C4-2B (cell line): ENCODE measurements around the gene SNTG2.

Source experiments
- ZFX ChIP-seq: fragments of 450-650 bp; IDR thresholded peaks from 2 replicates; pipeline ENCODE4 v1.6.1; 2017
- TF ChIP-seq, protein P1 (sequence below): fragments of 450-650 bp; conservative IDR thresholded peaks from 2 replicates; pipeline ENCODE4 v1.5.1; 2017; ENCODE audit warnings: mild to moderate bottlenecking

DNA sequence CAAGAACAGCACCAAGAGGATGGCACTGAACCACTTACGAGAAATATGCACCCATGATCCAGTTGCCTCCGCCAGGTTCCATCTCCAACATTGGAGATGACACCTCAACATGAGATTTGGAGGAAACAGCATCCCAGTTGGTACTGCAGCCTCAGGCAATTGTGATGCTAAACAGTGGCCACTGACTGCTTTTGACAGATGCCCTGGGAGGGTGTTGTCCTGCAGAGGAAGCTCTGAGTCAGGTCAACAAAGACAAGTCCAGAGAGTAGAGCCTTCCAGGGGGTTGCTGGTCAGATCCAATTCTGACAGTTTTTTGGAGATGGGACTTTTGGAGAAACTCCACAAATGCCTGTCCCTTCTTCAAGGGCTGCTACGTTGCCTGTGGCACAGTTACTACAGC, 82.4 kb downstream of the SNTG2 start:
- TF ChIP-seq, protein P1, sequence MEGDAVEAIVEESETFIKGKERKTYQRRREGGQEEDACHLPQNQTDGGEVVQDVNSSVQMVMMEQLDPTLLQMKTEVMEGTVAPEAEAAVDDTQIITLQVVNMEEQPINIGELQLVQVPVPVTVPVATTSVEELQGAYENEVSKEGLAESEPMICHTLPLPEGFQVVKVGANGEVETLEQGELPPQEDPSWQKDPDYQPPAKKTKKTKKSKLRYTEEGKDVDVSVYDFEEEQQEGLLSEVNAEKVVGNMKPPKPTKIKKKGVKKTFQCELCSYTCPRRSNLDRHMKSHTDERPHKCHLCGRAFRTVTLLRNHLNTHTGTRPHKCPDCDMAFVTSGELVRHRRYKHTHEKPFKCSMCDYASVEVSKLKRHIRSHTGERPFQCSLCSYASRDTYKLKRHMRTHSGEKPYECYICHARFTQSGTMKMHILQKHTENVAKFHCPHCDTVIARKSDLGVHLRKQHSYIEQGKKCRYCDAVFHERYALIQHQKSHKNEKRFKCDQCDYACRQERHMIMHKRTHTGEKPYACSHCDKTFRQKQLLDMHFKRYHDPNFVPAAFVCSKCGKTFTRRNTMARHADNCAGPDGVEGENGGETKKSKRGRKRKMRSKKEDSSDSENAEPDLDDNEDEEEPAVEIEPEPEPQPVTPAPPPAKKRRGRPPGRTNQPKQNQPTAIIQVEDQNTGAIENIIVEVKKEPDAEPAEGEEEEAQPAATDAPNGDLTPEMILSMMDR = no peak
- TF ChIP-seq ZFX = no peak
